ENCODE results near the gene MTMR12. TPM values are rescaled to one million over a fixed set of nuclear protein-coding genes. Genes with fewer than 3 reads are reported as not detected.
"Not testable (repeated sequence)": the region's sequence is repeated elsewhere in the genome, so short reads cannot be mapped to it uniquely, and the experiment has no call there.

The MTMR12 gene
- polyA plus RNA-seq, 1 donor = 19.1 TPM

DNA sequence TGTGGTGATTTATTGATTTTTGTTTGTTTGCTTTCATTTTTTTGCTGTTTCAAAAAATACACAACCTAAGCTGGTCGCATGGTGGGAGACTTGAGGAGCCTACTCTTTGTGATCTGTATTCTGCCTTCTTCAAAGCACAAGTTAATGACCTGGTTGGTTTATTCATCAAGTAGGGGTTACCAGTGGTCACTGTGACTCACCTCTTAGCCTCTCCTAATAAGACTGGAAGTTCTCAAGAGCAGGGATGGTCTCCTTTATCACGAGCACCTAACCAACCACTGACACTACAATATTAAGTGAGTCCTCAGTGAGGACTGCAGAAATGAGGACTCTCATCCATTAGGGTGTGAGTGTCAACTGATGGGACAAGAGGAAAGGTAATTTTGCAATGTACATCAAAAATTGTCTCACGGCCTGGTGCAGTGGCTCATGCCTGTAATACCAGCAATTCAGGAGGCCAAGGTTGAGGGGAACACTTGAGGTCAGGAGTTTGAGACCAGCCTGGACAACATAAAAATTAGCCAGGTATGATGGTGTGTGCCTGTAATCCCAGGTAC is 13.6 kb upstream of the MTMR12 start:
- H3K36me3 ChIP-seq (ENCODE audit: control insufficient read depth, insufficient read depth, low read length) = no peaks in the 10 kb centered on the region
- H3K4me3 ChIP-seq (ENCODE audit: low read length) = no peak overlapping the region
- H3K27ac ChIP-seq (ENCODE audit: low read length) = no peak overlapping the region
- no peaks in the 10 kb centered on the region for H3K27me3 ChIP-seq (ENCODE audit: control insufficient read depth, insufficient read depth, low read length)
- DNase-seq = no peak
- no CpG with 5 or more reads among the region's 3 CpGs for WGBS (ENCODE audit: insufficient coverage, low lambda C conversion rate)
- H3K9me3 ChIP-seq (ENCODE audit: control insufficient read depth, low read depth, low read length) = no peaks in the 10 kb centered on the region
- H3K4me1 ChIP-seq (ENCODE audit: control insufficient read depth, insufficient read depth, low read length) = peaks cover 12% of the 10 kb centered on the region

- Histone ChIP-seq H3K27ac (ENCODE audit: low read length) (no peak overlapping the region), H3K4me1 (ENCODE audit: control insufficient read depth, insufficient read depth, low read length) (peaks cover 6% of the 10 kb centered on the region), H3K4me3 (ENCODE audit: low read length) (no peak overlapping the region), H3K9me3 (ENCODE audit: control insufficient read depth, low read depth, low read length) (no peaks in the 10 kb centered on the region), H3K27me3 (ENCODE audit: control insufficient read depth, insufficient read depth, low read length) (no peaks in the 10 kb centered on the region), H3K36me3 (ENCODE audit: control insufficient read depth, insufficient read depth, low read length) (no peaks in the 10 kb centered on the region)
- no CpG with 5 or more reads among the region's 4 CpGs for WGBS (ENCODE audit: insufficient coverage, low lambda C conversion rate)
- no peak for DNase-seq
Observed at GRCh38 chr5:32325616-32326015, 12.9 kb upstream of the MTMR12 start.

DNA sequence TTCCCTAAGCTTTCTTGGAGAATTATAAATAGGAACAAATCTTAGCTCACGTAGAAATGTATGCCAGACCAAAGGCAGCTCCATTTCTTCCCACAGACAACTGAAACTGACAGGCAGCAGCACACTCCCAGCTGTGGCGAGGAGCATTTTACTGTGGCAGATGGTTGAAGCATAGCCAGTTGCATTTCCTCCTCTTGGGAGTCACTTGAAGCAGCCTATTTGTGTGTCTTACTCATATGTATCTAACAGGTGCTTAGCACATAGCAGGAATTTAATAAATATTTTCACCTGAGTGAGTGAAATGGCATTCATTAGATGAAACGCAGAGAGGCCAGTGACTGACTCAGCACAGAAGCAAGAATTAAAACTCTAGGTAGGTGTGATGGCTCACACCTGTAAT is 12.3 kb upstream of the MTMR12 start:
- no CpG with 5 or more reads among the region's 3 CpGs for WGBS (ENCODE audit: insufficient coverage, low lambda C conversion rate)
- no peaks in the 10 kb centered on the region for H3K36me3 ChIP-seq (ENCODE audit: control insufficient read depth, insufficient read depth, low read length)
- no peaks in the 10 kb centered on the region for H3K27me3 ChIP-seq (ENCODE audit: control insufficient read depth, insufficient read depth, low read length)
- peaks cover 5% of the 10 kb centered on the region for H3K4me1 ChIP-seq (ENCODE audit: control insufficient read depth, insufficient read depth, low read length)
- no peak for DNase-seq
- no peak overlapping the region for H3K27ac ChIP-seq (ENCODE audit: low read length)
- no peak overlapping the region for H3K4me3 ChIP-seq (ENCODE audit: low read length)
- no peaks in the 10 kb centered on the region for H3K9me3 ChIP-seq (ENCODE audit: control insufficient read depth, low read depth, low read length)

DNA sequence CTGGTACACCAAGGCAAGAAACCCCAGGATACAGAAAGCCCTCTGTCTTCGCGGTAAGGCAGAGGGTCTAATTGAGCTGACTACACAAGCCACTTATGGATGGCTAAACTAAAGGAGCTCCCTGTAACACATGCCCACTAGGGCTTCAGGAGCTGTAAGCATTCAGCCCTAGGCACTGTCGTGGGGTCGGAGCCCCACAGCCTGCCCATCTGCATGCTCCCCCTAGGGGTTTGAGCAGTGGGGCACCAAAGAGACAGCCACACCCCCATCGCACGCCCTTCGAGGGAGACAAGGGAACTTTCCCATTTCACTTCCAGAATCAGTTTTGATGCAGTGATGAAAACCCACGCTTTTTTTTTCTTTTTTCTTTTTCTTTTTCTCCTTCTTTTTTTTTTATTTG is 11.0 kb upstream of the MTMR12 start:
- H3K36me3 ChIP-seq (ENCODE audit: control insufficient read depth, insufficient read depth, low read length) = no peaks in the 10 kb centered on the region
- no peak for DNase-seq
- no peak overlapping the region for H3K27ac ChIP-seq (ENCODE audit: low read length)
- 80% methylated on average over 1 of the region's 8 CpGs for WGBS (ENCODE audit: insufficient coverage, low lambda C conversion rate)
- H3K4me1 ChIP-seq (ENCODE audit: control insufficient read depth, insufficient read depth, low read length) = no peaks in the 10 kb centered on the region
- H3K9me3 ChIP-seq (ENCODE audit: control insufficient read depth, low read depth, low read length) = no peaks in the 10 kb centered on the region
- no peak overlapping the region for H3K4me3 ChIP-seq (ENCODE audit: low read length)
- H3K27me3 ChIP-seq (ENCODE audit: control insufficient read depth, insufficient read depth, low read length) = no peaks in the 10 kb centered on the region

GRCh38 chr5:32322882-32323281 is 10.1 kb upstream of the MTMR12 start:
- no peak overlapping the region for H3K27ac ChIP-seq (ENCODE audit: low read length)
- no peaks in the 10 kb centered on the region for H3K27me3 ChIP-seq (ENCODE audit: control insufficient read depth, insufficient read depth, low read length)
- DNase-seq = no peak
- no peaks in the 10 kb centered on the region for H3K9me3 ChIP-seq (ENCODE audit: control insufficient read depth, low read depth, low read length)
- no peaks in the 10 kb centered on the region for H3K4me1 ChIP-seq (ENCODE audit: control insufficient read depth, insufficient read depth, low read length)
- no peaks in the 10 kb centered on the region for H3K36me3 ChIP-seq (ENCODE audit: control insufficient read depth, insufficient read depth, low read length)
- H3K4me3 ChIP-seq (ENCODE audit: low read length) = no peak overlapping the region
- WGBS (ENCODE audit: insufficient coverage, low lambda C conversion rate) = no CpG with 5 or more reads among the region's 12 CpGs

GRCh38 chr5:32321787-32322186 is 9.0 kb upstream of the MTMR12 start:
- not testable (repeated sequence) for H3K36me3 ChIP-seq (ENCODE audit: control insufficient read depth, insufficient read depth, low read length); H3K27me3 ChIP-seq (ENCODE audit: control insufficient read depth, insufficient read depth, low read length); H3K27ac ChIP-seq (ENCODE audit: low read length); H3K4me1 ChIP-seq (ENCODE audit: control insufficient read depth, insufficient read depth, low read length); H3K9me3 ChIP-seq (ENCODE audit: control insufficient read depth, low read depth, low read length); H3K4me3 ChIP-seq (ENCODE audit: low read length); DNase-seq
- WGBS (ENCODE audit: insufficient coverage, low lambda C conversion rate) = 80% methylated on average over 1 of the region's 2 CpGs

DNA sequence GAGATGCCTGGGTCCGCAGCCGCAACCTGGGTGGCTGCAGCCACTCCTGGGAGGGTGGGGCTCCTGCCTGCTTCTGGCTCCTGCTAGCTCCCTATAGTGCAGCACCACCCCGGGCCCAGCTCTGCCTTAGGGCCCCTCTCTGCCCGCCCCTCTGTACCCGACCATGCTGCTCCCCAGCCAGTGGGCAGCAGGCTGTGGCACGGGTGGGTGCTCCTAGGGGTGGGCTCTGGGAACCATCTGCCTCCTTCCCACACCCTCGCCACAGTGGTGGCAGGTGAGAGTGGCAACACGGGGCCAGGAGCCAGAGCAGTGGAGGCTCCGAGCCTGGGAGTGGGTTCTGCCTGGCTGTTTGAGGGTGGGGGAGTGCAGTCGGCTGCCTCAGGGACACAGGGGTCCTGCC is 7.8 kb upstream of the MTMR12 start:
- Histone ChIP-seq H3K27ac (ENCODE audit: low read length) (no peak overlapping the region), H3K4me3 (ENCODE audit: low read length) (no peak overlapping the region), H3K9me3 (ENCODE audit: control insufficient read depth, low read depth, low read length) (no peaks in the 10 kb centered on the region), H3K27me3 (ENCODE audit: control insufficient read depth, insufficient read depth, low read length) (no peaks in the 10 kb centered on the region), H3K4me1 (ENCODE audit: control insufficient read depth, insufficient read depth, low read length) (no peaks in the 10 kb centered on the region), H3K36me3 (ENCODE audit: control insufficient read depth, insufficient read depth, low read length) (no peaks in the 10 kb centered on the region)
- no peak for DNase-seq
- no CpG with 5 or more reads among the region's 10 CpGs for WGBS (ENCODE audit: insufficient coverage, low lambda C conversion rate)

DNA sequence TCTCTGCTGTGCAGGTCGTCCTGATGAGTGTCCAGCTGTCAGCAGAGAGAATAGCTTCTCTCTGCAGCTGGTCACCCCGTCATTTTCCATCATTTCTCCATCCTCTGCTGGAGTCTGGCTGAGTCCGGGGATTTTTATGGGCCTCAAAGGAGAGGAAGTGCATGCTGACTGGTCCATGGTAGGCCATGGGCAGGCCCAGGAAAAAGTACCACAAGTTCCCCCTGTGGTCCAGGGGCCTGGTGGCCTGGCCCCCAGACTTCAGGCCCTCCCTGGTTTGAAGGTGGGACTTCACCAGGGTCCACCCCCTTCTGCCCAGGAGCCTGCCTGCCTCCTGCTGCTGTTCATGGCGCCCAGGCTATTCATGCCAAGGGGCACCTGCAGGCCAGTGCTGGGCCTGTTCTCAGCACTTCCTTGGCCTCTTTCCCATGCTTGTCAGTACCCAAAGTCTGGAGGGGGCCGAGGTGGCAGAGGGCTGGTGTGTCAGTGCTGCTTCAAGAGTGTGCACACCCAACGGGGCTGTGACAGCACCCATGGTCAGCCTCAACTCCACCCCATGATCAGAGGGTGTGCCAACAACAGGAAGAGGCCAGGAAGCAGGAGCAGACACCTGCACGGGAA is 7.3 kb upstream of the MTMR12 start:
- no peaks in the 10 kb centered on the region for H3K27me3 ChIP-seq (ENCODE audit: control insufficient read depth, insufficient read depth, low read length)
- H3K27ac ChIP-seq (ENCODE audit: low read length) = no peak overlapping the region
- H3K4me1 ChIP-seq (ENCODE audit: control insufficient read depth, insufficient read depth, low read length) = no peaks in the 10 kb centered on the region
- no CpG with 5 or more reads among the region's 7 CpGs for WGBS (ENCODE audit: insufficient coverage, low lambda C conversion rate)
- no peaks in the 10 kb centered on the region for H3K36me3 ChIP-seq (ENCODE audit: control insufficient read depth, insufficient read depth, low read length)
- no peak overlapping the region for H3K4me3 ChIP-seq (ENCODE audit: low read length)
- no peaks in the 10 kb centered on the region for H3K9me3 ChIP-seq (ENCODE audit: control insufficient read depth, low read depth, low read length)
- DNase-seq = no peak

DNA sequence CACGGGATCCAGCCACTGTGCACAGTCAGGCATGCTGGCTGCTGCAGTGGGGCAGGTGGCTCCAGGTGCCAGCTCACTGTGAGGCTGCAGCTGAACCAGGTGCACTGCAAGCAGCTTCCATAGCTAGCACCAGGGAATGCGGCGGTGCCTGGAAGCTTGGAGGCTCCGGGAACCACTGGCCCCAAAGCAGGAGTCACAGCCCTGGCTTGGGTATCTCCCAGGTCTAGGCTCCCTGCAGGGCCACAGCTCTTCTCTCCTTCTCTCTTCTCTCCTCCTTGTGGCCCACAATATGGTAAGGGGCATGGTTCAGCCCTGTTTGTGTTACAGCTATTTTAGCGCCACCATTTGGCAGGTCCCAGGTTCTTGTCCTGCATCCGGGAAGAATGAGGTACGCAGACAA is 6.7 kb upstream of the MTMR12 start:
- no peaks in the 10 kb centered on the region for H3K9me3 ChIP-seq (ENCODE audit: control insufficient read depth, low read depth, low read length)
- H3K36me3 ChIP-seq (ENCODE audit: control insufficient read depth, insufficient read depth, low read length) = no peaks in the 10 kb centered on the region
- no peak overlapping the region for H3K27ac ChIP-seq (ENCODE audit: low read length)
- no peak overlapping the region for H3K4me3 ChIP-seq (ENCODE audit: low read length)
- WGBS (ENCODE audit: insufficient coverage, low lambda C conversion rate) = no CpG with 5 or more reads among the region's 7 CpGs
- no peaks in the 10 kb centered on the region for H3K27me3 ChIP-seq (ENCODE audit: control insufficient read depth, insufficient read depth, low read length)
- DNase-seq = no peak
- no peaks in the 10 kb centered on the region for H3K4me1 ChIP-seq (ENCODE audit: control insufficient read depth, insufficient read depth, low read length)

DNA sequence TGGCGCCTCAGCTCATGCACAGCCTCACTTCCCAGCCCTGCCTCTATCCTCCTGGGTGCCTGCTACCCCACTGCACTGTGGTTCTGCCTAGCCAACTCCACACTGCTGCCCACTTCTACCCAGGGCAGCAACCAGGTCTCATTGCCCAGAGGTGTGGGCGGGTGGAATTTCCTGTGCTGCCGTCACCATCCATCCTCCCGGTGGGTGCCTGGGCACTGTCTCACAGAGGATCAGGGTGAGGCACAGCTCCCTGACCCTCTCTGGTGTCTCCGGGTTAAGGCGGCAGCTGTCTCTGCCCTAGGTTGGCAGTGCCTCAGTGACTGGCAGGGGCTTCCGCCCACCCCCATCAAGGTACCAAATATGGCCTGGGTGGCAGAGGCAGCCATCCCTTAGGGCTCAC is 4.3 kb upstream of the MTMR12 start:
- DNase-seq = no peak
- Histone ChIP-seq H3K27ac (ENCODE audit: low read length) (no peak overlapping the region), H3K4me3 (ENCODE audit: low read length) (no peak overlapping the region), H3K36me3 (ENCODE audit: control insufficient read depth, insufficient read depth, low read length) (no peaks in the 10 kb centered on the region), H3K27me3 (ENCODE audit: control insufficient read depth, insufficient read depth, low read length) (no peaks in the 10 kb centered on the region), H3K9me3 (ENCODE audit: control insufficient read depth, low read depth, low read length) (no peaks in the 10 kb centered on the region), H3K4me1 (ENCODE audit: control insufficient read depth, insufficient read depth, low read length) (no peaks in the 10 kb centered on the region)
- WGBS (ENCODE audit: insufficient coverage, low lambda C conversion rate) = no CpG with 5 or more reads among the region's 7 CpGs
